ENCODE data around the gene CACNG1. TPM values are rescaled to one million over a fixed set of nuclear protein-coding genes. Genes with fewer than 3 reads are reported as not detected.

The CACNG1 gene
- total RNA-seq, 1 experiment from 2014 or later = not detected

DNA sequence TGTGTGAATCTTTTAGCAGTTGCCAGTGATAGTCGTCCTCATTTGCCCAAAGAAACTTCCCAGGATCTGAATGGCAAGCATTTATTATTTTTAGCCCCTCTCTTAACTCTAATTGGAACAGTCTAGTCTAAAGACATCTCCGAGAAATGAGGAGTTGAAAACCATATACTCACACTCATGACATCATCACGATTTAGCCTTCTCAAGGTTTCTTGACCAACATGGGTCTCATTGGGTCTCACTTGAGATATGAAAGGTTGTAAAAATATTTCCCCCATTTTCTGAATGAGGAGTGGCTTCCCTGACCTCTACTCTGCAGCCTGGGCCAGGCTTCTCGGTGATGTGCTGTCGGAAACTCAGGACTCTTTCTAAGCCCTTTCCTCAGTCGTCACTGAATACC, 37.1 kb upstream of the CACNG1 start:
- no peak for DNase-seq
- no peak overlapping the region for H3K4me2 ChIP-seq (ENCODE audit: insufficient read depth, insufficient read length, low read length)
- no peak overlapping the region for H2BK20ac ChIP-seq (ENCODE audit: low read depth, low read length, poor library complexity, severe bottlenecking)
- no peak overlapping the region for H2AFZ ChIP-seq (ENCODE audit: low read length)
- no peak overlapping the region for H3K56ac ChIP-seq (ENCODE audit: insufficient read length, low read depth, low read length)
- no peak overlapping the region for H2BK12ac ChIP-seq (ENCODE audit: insufficient read length, low read depth, low read length)
- no peak overlapping the region for H3K23ac ChIP-seq (ENCODE audit: insufficient read length, low read depth, low read length)
- no peak overlapping the region for H3K4ac ChIP-seq (ENCODE audit: low read depth, low read length)
- no peak overlapping the region for H4K5ac ChIP-seq (ENCODE audit: insufficient read length, low read depth, low read length)
- no peak overlapping the region for H2BK5ac ChIP-seq (ENCODE audit: insufficient read length, low read length)
- no peak overlapping the region for H3K27ac Mint-ChIP-seq
- H4K8ac ChIP-seq (replicated peaks; ENCODE audit: insufficient read length, low read depth, low read length) = no peak overlapping the region
- no peaks in the 10 kb centered on the region for H3K79me2 ChIP-seq (ENCODE audit: insufficient read depth, low read length)
- H2BK120ac ChIP-seq (ENCODE audit: low read depth, low read length, poor library complexity, severe bottlenecking) = no peak overlapping the region
- no peak overlapping the region for H3T11ph ChIP-seq (ENCODE audit: low read length)
- no peak overlapping the region for H3K9ac ChIP-seq (ENCODE audit: extremely low read depth, insufficient read length, low read length)
- no peak overlapping the region for H2BK15ac ChIP-seq (ENCODE audit: low read depth, low read length)
- H3K4me1 Mint-ChIP-seq = peaks cover 0 to 4% of the 10 kb centered on the region in 2 experiments; a peak in 1 of 4 replicates
- H3K4me1 ChIP-seq (ENCODE audit: insufficient read depth, low read length) = no peaks in the 10 kb centered on the region
- TF ChIP-seq, protein P1, sequence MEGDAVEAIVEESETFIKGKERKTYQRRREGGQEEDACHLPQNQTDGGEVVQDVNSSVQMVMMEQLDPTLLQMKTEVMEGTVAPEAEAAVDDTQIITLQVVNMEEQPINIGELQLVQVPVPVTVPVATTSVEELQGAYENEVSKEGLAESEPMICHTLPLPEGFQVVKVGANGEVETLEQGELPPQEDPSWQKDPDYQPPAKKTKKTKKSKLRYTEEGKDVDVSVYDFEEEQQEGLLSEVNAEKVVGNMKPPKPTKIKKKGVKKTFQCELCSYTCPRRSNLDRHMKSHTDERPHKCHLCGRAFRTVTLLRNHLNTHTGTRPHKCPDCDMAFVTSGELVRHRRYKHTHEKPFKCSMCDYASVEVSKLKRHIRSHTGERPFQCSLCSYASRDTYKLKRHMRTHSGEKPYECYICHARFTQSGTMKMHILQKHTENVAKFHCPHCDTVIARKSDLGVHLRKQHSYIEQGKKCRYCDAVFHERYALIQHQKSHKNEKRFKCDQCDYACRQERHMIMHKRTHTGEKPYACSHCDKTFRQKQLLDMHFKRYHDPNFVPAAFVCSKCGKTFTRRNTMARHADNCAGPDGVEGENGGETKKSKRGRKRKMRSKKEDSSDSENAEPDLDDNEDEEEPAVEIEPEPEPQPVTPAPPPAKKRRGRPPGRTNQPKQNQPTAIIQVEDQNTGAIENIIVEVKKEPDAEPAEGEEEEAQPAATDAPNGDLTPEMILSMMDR (conservative IDR thresholded peaks at IDR 0.05) = no peak
- no peak overlapping the region for H3K4me3 Mint-ChIP-seq
- H3K27me3 ChIP-seq (ENCODE audit: insufficient read depth, low read length) = no peaks in the 10 kb centered on the region
- WGBS (ENCODE audit: extremely low coverage, insufficient read length, low lambda C conversion rate) = no CpG with 5 or more reads among the region's 6 CpGs
- H3K36me3 Mint-ChIP-seq (ENCODE audit: insufficient read depth in 1 of 3, low read depth in 3 of 3) = no peaks in the 10 kb centered on the region
- no peak overlapping the region for H3K18ac ChIP-seq (ENCODE audit: insufficient read length, low read depth, low read length)
- peaks cover 1% of the 10 kb centered on the region for H3K27me3 Mint-ChIP-seq (ENCODE audit: low read depth)
- no peaks in the 10 kb centered on the region for H3K23me2 ChIP-seq (ENCODE audit: insufficient read length, low read depth, low read length, poor library complexity, severe bottlenecking)
- H3K14ac ChIP-seq (ENCODE audit: insufficient read depth, low read length) = no peak overlapping the region
- no peak overlapping the region for H4K91ac ChIP-seq (ENCODE audit: insufficient read length, low read depth, low read length)
- no peaks in the 10 kb centered on the region for H3K79me1 ChIP-seq (ENCODE audit: insufficient read depth, low read depth, low read length, poor library complexity, severe bottlenecking)
- no peak overlapping the region for H2AK5ac ChIP-seq (ENCODE audit: insufficient read length, low read length)
- H3K9me3 ChIP-seq (ENCODE audit: control insufficient read depth, low read depth, low read length) = no peaks in the 10 kb centered on the region
- no peak overlapping the region for H3K27ac ChIP-seq (ENCODE audit: insufficient read length, low read depth, low read length)
- H4K20me1 ChIP-seq (ENCODE audit: control insufficient read depth, insufficient read depth, insufficient read length) = no peaks in the 10 kb centered on the region
- H3K9me3 Mint-ChIP-seq = no peaks in the 10 kb centered on the region

Data from H9 (cell line).